Neural crest cell (in vitro differentiated cells): ENCODE data around the gene OTUB1. TPM values are rescaled to one million over a fixed set of nuclear protein-coding genes. Genes with fewer than 3 reads are reported as not detected.
"Not testable (repeated sequence)": the region's sequence is repeated elsewhere in the genome, so short reads cannot be mapped to it uniquely, and the experiment has no call there.

ENCODE experiments used
- DNase-seq: peaks from one replicate; pipeline ENCODE4 v3.0.0; 2021; ENCODE audit warnings: low read depth, mixed read lengths, low spot score
- H3K27ac Mint-ChIP-seq: one replicate; pipeline ENCODE4 v1.8.0; 2021; ENCODE audit warnings: mild to moderate bottlenecking, mixed read lengths; ENCODE audit not compliant: unreplicated experiment
- H3K27me3 Mint-ChIP-seq: 2 replicates; pipeline ENCODE4 v1.8.0; 2021; ENCODE audit warnings: low read depth, mild to moderate bottlenecking, mixed read lengths
- H3K36me3 Mint-ChIP-seq: 2 replicates; pipeline ENCODE4 v1.8.0; 2021; ENCODE audit warnings: low read depth, mild to moderate bottlenecking, mixed read lengths
- H3K4me1 Mint-ChIP-seq: 2 replicates; pipeline ENCODE4 v1.8.0; 2021; ENCODE audit warnings: mixed read lengths
- H3K4me3 Mint-ChIP-seq: one replicate; pipeline ENCODE4 v1.8.0; 2021; ENCODE audit warnings: mild to moderate bottlenecking, mixed read lengths
- H3K9me3 Mint-ChIP-seq: 2 replicates; pipeline ENCODE4 v1.8.0; 2021; ENCODE audit warnings: mixed read lengths
- total RNA-seq: library from RNA; stranded (reverse); gene quantifications from 2 replicates; pipeline ENCODE4 v1.2.1, GENCODE V29; 2021
- TF ChIP-seq, protein P1 (sequence below): fragments of 200-600 bp; sonication (generic); conservative IDR thresholded peaks from 2 replicates; pipeline ENCODE4 v1.5.0; 2021; ENCODE audit warnings: antibody characterized with exemption, mild to moderate bottlenecking

Gene OTUB1
- total RNA-seq, 1 donor from 2014 or later: 124 TPM

DNA sequence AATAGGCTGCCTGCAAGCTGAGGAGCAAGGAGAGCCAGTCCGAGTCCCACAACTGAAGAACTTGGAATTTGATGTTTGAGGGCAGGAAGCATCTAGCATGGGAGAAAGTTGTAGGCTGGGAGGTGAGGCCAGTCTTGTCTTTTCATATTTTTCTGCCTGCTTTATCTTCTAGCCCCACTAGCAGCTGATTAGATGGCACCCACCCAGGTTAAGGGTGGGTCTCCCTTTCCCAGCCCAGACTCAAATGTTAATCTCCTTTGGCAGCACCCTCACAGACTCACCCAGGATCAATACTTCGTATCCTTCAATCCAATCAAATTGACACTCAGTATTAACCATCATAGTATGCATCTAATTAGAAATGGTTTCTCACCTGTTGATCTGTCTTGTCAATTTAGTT lies 16.8 kb upstream of the OTUB1 start:
- H3K4me3 Mint-ChIP-seq: peak overlapping the region; percentile 13
- no peak overlapping the region for H3K27ac Mint-ChIP-seq
- no peak for DNase-seq
- TF ChIP-seq, protein P1, sequence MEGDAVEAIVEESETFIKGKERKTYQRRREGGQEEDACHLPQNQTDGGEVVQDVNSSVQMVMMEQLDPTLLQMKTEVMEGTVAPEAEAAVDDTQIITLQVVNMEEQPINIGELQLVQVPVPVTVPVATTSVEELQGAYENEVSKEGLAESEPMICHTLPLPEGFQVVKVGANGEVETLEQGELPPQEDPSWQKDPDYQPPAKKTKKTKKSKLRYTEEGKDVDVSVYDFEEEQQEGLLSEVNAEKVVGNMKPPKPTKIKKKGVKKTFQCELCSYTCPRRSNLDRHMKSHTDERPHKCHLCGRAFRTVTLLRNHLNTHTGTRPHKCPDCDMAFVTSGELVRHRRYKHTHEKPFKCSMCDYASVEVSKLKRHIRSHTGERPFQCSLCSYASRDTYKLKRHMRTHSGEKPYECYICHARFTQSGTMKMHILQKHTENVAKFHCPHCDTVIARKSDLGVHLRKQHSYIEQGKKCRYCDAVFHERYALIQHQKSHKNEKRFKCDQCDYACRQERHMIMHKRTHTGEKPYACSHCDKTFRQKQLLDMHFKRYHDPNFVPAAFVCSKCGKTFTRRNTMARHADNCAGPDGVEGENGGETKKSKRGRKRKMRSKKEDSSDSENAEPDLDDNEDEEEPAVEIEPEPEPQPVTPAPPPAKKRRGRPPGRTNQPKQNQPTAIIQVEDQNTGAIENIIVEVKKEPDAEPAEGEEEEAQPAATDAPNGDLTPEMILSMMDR: no peak
- H3K4me1 Mint-ChIP-seq: peaks cover 21% of the 10 kb centered on the region
- no peaks in the 10 kb centered on the region for H3K27me3 Mint-ChIP-seq
- H3K9me3 Mint-ChIP-seq: peaks cover 3% of the 10 kb centered on the region
- peaks cover 2% of the 10 kb centered on the region for H3K36me3 Mint-ChIP-seq

DNA sequence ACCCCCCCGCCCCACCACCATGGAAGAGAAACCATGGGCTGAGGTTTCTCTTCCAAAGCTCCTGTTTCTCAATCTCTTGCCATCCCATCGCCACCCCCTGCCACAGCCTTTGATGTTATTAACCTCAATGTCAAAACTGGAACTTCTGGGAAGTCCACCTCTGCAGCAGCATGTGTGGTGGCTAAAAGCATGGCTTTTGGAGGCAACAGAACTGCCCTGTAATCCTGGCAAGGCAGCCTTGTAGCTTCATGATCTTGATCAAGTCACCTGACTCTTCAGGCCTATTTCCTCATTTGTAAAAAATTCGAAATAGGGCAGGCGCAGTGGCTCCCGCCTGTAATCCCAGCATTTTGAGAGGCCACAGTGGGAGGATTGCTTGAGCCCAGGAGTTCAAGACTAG lies 15.3 kb upstream of the OTUB1 start:
- Mint-ChIP-seq H3K9me3 (peaks cover 3% of the 10 kb centered on the region), H3K4me1 (peaks cover 26% of the 10 kb centered on the region), H3K36me3 (peaks cover 3% of the 10 kb centered on the region), H3K27me3 (no peaks in the 10 kb centered on the region), H3K4me3 (no peak overlapping the region), H3K27ac (no peak overlapping the region)
- DNase-seq: no peak
- TF ChIP-seq, protein P1: no peak

DNA sequence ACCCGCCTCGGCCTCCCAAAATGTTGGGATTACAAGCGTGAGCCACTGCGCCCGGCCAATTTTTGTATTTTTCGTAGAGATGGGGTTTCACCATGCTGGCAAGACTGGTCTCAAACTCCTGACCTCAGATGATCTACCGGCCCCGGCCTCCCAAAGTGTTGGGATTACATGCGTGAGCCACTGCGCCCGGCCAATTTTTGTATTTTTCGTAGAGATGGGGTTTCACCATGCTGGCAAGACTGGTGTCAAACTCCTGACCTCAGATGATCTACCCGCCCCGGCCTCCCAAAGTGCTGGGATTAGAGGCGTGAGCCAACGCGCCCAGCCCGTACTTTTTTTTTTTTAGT lies 12.4 kb upstream of the OTUB1 start:
- not testable (repeated sequence) for H3K27ac Mint-ChIP-seq, H3K36me3 Mint-ChIP-seq, DNase-seq, H3K27me3 Mint-ChIP-seq, H3K9me3 Mint-ChIP-seq
- H3K4me1 Mint-ChIP-seq: peaks cover 41% of the 10 kb centered on the region
- H3K4me3 Mint-ChIP-seq: peak overlapping the region; percentile 100

DNA sequence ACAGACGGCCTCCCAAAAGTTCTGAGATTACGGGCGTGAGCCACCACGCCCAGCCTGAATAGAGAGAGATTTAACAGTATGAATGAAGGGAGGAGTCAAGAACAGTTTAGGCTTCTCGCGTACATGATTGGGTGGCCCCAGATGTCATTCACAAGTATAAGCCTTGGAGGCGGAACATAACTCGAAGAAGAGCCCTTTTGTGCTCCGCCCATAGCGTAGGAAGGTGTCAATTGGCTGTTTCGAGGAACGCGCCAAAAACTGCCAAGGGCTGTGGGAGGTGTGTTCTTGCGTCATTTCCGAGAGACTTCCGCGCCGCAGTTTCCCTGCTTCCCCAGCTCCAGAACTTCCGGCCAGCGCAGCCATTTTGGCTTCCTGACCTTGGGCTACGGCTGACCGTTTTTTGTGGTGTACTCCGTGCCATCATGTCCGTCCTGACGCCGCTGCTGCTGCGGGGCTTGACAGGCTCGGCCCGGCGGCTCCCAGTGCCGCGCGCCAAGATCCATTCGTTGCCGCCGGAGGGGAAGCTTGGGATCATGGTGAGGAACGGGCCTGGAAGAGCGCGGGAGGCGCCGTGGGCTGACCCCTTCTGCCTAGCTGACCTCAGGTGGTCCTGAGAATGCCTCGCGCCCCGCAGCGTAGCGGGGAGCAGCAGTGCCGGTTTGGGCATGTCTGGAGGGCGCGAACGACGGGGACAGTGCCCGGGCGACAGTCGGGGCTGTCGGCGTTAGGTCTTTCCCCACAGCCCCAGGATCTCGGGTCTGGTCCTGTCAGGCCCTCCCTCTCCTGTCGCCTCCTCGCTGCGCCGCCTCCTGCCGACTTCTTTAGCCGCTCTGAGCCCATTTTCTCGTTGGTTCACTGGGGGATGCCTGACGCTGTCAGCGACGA lies 11.7 kb upstream of the OTUB1 start, which contains the start of gene COX8A:
Gene COX8A (plus strand): TSS at position 362 of the 885 bp plus-strand sequence. CDS start 61 bp downstream, at position 423.
- TF ChIP-seq, protein P1: no peak
- Mint-ChIP-seq H3K4me1 (peaks cover 37% of the 10 kb centered on the region), H3K36me3 (peaks cover 5% of the 10 kb centered on the region), H3K4me3 (peak within 1 kb of the TSS; percentile 100), H3K27ac (peak within 1 kb of the TSS; percentile 100), H3K9me3 (peaks cover 3% of the 10 kb centered on the region), H3K27me3 (no peaks in the 10 kb centered on the region)
- DNase-seq: peak; percentile 87

DNA sequence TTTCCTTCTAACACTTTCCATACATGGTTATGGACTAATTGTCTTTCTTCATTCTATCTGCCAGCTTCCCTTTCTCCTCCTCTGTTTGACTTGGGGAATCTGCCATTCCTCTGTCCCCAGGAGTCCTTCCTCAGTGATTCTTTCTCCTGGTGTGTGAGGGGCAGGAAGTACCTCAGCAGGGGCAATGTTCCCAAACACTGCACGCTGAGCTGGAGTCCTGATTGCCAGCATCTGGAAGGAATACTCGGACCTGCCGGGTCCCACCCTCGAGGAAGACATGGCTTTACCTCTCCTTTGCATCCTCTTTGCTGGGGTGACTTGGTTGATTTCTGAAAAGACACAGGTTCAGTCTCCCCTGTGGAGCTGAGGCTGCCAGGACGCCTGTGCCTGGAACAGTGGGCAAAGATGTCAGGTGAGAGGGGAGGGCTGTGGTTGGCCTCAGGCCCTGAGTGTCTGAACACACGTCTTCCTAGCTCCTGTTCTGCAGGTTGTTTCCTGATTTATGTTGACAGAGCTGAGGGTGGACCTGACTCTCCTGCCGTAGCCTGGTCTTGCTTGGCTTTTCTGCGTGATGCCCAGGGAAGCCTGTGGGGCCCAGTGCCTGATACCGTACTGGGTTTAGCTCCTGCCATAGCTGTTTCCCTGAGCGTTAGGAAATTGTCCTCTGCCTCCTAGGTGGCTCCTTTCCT lies 7.5 kb upstream of the OTUB1 start:
- Mint-ChIP-seq H3K4me1 (peaks cover 30% of the 10 kb centered on the region), H3K36me3 (peaks cover 5% of the 10 kb centered on the region), H3K27ac (peak overlapping the region; percentile 58), H3K27me3 (no peaks in the 10 kb centered on the region), H3K4me3 (peak overlapping the region; percentile 75), H3K9me3 (no peaks in the 10 kb centered on the region)
- DNase-seq: no peak
- TF ChIP-seq, protein P1: no peak

DNA sequence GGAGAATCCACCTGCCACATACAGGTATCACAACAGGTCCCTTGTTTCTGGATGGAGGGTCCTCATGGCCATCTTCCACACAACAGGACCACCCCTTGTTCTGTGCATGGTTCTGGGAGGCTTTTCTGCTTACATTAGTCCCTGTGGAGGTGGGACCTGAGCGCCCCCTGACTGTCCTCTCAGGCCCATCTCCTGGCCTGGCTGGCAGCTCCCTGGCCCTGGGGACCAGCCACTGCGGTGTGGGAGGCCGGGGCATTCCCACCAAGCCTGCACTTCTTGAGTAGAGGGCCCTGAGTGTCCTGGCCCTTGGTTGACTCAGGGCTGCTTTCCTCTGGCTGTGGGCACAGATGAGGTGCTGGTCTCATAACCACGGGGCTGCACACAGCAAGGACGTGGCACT lies 6.8 kb upstream of the OTUB1 start:
- Mint-ChIP-seq H3K9me3 (no peaks in the 10 kb centered on the region), H3K27me3 (no peaks in the 10 kb centered on the region), H3K36me3 (peaks cover 4% of the 10 kb centered on the region), H3K4me3 (peak overlapping the region; percentile 75), H3K4me1 (peaks cover 25% of the 10 kb centered on the region), H3K27ac (no peak overlapping the region)
- no peak for DNase-seq
- TF ChIP-seq, protein P1: no peak
